SK-N-SH (cell line): ENCODE results near the gene GRK5.

Source experiments
- CTCF ChIP-seq: fragments of 200-600 bp; sonication (generic); IDR thresholded peaks from 2 replicates; pipeline ENCODE4 v1.6.1; 2017; ENCODE audit warnings: antibody characterized with exemption, mild to moderate bottlenecking, moderate library complexity
- EP300 ChIP-seq, 2 experiments: IDR thresholded peaks; 2 replicates each; pipeline versions ENCODE4 v1.4.0 to v1.6.1; 2012; ENCODE audit warnings: borderline replicate concordance in 1 of 2, low read depth in 1 of 2, low read length in 1 of 2
- GABPA ChIP-seq: IDR thresholded peaks from 2 replicates; pipeline ENCODE4 v1.4.0; 2012; ENCODE audit warnings: low read depth, mild to moderate bottlenecking
- IRF3 ChIP-seq: fragments of 150-350 bp; IDR thresholded peaks from 2 replicates; pipeline ENCODE4 v1.6.1; 2016; ENCODE audit warnings: mild to moderate bottlenecking, low read depth, low read length
- MXI1 ChIP-seq: IDR thresholded peaks from 2 replicates; pipeline ENCODE4 v1.6.1; 2012; ENCODE audit warnings: mild to moderate bottlenecking, low read depth, low read length, improper control_type of control experiment
- NFIC ChIP-seq: IDR thresholded peaks from 2 replicates; pipeline ENCODE4 v1.4.0; 2012; ENCODE audit warnings: borderline replicate concordance
- NRF1 ChIP-seq: IDR thresholded peaks from 2 replicates; pipeline ENCODE4 v1.6.1; 2012; ENCODE audit warnings: low read depth, mild to moderate bottlenecking, low read length
- POLR2AphosphoS5 ChIP-seq: IDR thresholded peaks from 2 replicates; pipeline ENCODE4 v1.6.1; 2012; ENCODE audit warnings: low read depth, low read length
- RXRA ChIP-seq: IDR thresholded peaks from 2 replicates; pipeline ENCODE4 v1.4.0; 2012; ENCODE audit warnings: low read depth, mild to moderate bottlenecking, borderline replicate concordance
- SIN3A ChIP-seq: IDR thresholded peaks from 2 replicates; pipeline ENCODE4 v1.6.1; 2012; ENCODE audit warnings: low read depth, mild to moderate bottlenecking, low read length, moderate library complexity, borderline replicate concordance
- TCF12 ChIP-seq: IDR thresholded peaks from 2 replicates; pipeline ENCODE4 v1.4.0; 2012
- USF2 ChIP-seq: fragments of 150-350 bp; IDR thresholded peaks from 2 replicates; pipeline ENCODE4 v1.6.1; 2017; ENCODE audit warnings: antibody characterized with exemption, low read length, low read depth, borderline replicate concordance
- YY1 ChIP-seq: IDR thresholded peaks from 2 replicates; pipeline ENCODE4 v1.4.0; 2012; ENCODE audit warnings: low read depth, mild to moderate bottlenecking
- ZBTB33 ChIP-seq: IDR thresholded peaks from 2 replicates; pipeline ENCODE4 v1.4.0; 2012; ENCODE audit warnings: low read depth, borderline replicate concordance

- no peak for TF ChIP-seq CTCF
- no peak for TF ChIP-seq USF2
- TF ChIP-seq NFIC: no peak
- no peak for TF ChIP-seq POLR2AphosphoS5
- TF ChIP-seq YY1: no peak
- TF ChIP-seq ZBTB33: no peak
- TF ChIP-seq IRF3: no peak
- no peak for TF ChIP-seq NRF1
- no peak for TF ChIP-seq MXI1
- TF ChIP-seq EP300 (IDR thresholded peaks at IDR 0.05; ENCODE audit: borderline replicate concordance in 1 of 2, low read depth in 1 of 2, low read length in 1 of 2): no peak
- no peak for TF ChIP-seq RXRA
- TF ChIP-seq GABPA: no peak
- no peak for TF ChIP-seq TCF12
- no peak for TF ChIP-seq SIN3A
Observed at GRCh38 chr10:119302172-119302571, 94.8 kb downstream of the GRK5 start.
